NB4 (cell line): ENCODE results near the gene NGLY1.

ENCODE experiments used
- POLR2A ChIP-seq: IDR thresholded peaks from 2 replicates; pipeline ENCODE4 v1.6.1; 2011; ENCODE audit warnings: mild to moderate bottlenecking; ENCODE audit not compliant: insufficient read length; ENCODE audit errors: extremely low read depth
- TF ChIP-seq, protein P1 (sequence below): IDR thresholded peaks from one replicate; pipeline ENCODE4 v1.5.1; 2012; ENCODE audit warnings: low read depth, low read length

DNA sequence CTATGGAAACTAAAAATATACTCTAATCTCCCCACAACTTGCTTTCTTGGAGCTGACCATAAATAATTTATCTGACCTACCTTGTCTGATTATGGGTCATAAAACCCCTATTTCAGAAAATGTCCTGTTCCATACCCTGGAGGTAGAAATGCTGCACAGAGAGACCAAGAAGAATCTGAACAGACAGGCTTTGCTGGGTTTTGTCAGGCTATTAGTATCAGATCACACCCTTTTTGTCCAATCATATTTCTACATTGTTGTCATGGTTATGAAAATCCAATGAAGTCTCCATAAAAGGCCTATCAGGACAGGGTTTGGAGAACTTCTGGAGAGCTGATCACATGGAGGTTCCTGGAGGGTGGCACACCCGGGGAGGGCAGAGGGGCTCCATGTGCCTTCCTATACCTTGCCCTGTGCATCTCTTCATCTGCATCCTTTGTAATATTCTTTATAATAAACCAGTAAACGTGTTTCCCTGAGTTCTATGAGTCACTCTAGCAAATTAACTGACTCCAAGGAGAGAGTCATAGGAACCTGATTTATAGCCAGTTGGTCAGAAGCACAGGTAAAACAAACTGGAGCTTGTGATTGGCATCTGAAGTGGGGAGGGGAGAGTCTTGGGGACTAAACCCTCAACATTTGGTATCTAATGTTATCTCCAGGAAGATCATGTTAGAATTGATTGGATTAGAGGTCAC, 58.1 kb downstream of the NGLY1 start:
- TF ChIP-seq, protein P1, sequence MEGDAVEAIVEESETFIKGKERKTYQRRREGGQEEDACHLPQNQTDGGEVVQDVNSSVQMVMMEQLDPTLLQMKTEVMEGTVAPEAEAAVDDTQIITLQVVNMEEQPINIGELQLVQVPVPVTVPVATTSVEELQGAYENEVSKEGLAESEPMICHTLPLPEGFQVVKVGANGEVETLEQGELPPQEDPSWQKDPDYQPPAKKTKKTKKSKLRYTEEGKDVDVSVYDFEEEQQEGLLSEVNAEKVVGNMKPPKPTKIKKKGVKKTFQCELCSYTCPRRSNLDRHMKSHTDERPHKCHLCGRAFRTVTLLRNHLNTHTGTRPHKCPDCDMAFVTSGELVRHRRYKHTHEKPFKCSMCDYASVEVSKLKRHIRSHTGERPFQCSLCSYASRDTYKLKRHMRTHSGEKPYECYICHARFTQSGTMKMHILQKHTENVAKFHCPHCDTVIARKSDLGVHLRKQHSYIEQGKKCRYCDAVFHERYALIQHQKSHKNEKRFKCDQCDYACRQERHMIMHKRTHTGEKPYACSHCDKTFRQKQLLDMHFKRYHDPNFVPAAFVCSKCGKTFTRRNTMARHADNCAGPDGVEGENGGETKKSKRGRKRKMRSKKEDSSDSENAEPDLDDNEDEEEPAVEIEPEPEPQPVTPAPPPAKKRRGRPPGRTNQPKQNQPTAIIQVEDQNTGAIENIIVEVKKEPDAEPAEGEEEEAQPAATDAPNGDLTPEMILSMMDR, result no peak
- no peak for TF ChIP-seq POLR2A
